ENCODE measurements around the gene SETD5. TPM values are rescaled to one million over a fixed set of nuclear protein-coding genes. Genes with fewer than 3 reads are reported as not detected.

SETD5 gene
- total RNA-seq, 3 donors from 2014 or later: 63.0 to 135 (median 118) TPM

DNA sequence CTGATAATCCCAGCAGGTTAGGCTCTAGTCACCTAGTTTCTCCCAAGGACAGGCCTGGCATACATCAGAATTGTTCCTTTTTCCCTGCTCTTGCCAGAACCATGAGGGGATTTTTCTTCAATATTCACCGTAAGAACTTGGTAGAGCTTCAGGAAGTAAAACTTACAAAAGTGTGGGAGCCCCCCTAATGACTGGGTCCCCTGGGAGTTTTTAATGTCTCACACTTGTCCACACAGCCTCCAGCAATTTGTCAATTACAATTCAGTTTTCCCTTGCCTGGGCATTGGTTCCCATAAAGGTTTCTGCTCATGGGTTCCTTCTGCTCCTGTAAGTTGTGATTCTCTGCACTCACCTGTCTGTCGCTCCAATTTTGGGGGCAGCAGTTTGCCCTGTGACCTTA is 127.7 kb downstream of the SETD5 start:
- Histone ChIP-seq H3K4me3 (no peak overlapping the region), H3K27me3 (no peaks in the 10 kb centered on the region), H3K36me3 (no peaks in the 10 kb centered on the region), H3K27ac (no peak overlapping the region), H3K4me1 (no peaks in the 10 kb centered on the region), H3K9me3 (no peaks in the 10 kb centered on the region)
- intact Hi-C loops (cut with DNase I; ENCODE audit: low total_unique reads): no loop called here
- no peak for DNase-seq (ENCODE audit: low spot score in 2 of 2)
- TF ChIP-seq, protein P1, sequence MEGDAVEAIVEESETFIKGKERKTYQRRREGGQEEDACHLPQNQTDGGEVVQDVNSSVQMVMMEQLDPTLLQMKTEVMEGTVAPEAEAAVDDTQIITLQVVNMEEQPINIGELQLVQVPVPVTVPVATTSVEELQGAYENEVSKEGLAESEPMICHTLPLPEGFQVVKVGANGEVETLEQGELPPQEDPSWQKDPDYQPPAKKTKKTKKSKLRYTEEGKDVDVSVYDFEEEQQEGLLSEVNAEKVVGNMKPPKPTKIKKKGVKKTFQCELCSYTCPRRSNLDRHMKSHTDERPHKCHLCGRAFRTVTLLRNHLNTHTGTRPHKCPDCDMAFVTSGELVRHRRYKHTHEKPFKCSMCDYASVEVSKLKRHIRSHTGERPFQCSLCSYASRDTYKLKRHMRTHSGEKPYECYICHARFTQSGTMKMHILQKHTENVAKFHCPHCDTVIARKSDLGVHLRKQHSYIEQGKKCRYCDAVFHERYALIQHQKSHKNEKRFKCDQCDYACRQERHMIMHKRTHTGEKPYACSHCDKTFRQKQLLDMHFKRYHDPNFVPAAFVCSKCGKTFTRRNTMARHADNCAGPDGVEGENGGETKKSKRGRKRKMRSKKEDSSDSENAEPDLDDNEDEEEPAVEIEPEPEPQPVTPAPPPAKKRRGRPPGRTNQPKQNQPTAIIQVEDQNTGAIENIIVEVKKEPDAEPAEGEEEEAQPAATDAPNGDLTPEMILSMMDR (IDR thresholded peaks at IDR 0.05): no peak
- TF ChIP-seq POLR2A (IDR thresholded peaks at IDR 0.05) (no peak), POLR2AphosphoS5 (IDR thresholded peaks at IDR 0.05) (no peak)

Other genes with a start within 250 kb of the SETD5 start
- 10 to 100 TPM; 13.6 to 21.5 (median 19.0) TPM for gene SRGAP3, start 148.0 kb upstream of the SETD5 start, total RNA-seq
- 10 to 100 TPM; 22.2 to 36.4 (median 25.2) TPM for gene THUMPD3, start 34.6 kb upstream of the SETD5 start, total RNA-seq
- not detected for gene LHFPL4, start 156.2 kb downstream of the SETD5 start, total RNA-seq

Data from breast epithelium (tissue), 4 donors.